Muscle layer of colon (tissue), 2 donors: Measurements from ENCODE around the gene GSTCD.
"Not testable (repeated sequence)": the region's sequence is repeated elsewhere in the genome, so short reads cannot be mapped to it uniquely, and the experiment has no call there.

ENCODE experiments used
- H3K27ac ChIP-seq: one replicate; pipeline ENCODE4 v1.7.0; 2013; ENCODE audit warnings: low read depth, mild to moderate bottlenecking, low read length, moderate library complexity
- H3K27me3 ChIP-seq, 2 donors: one replicate each; pipeline ENCODE4 v1.7.0; 2013; ENCODE audit warnings: low read length in 2 of 2, mild to moderate bottlenecking in 2 of 2; ENCODE audit not compliant: insufficient read depth in 2 of 2, control insufficient read depth in 1 of 2
- H3K36me3 ChIP-seq: one replicate; pipeline ENCODE4 v1.7.0; 2013; ENCODE audit warnings: mild to moderate bottlenecking, low read length; ENCODE audit not compliant: insufficient read depth
- H3K4me1 ChIP-seq: one replicate; pipeline ENCODE4 v1.7.0; 2013; ENCODE audit warnings: mild to moderate bottlenecking, low read length; ENCODE audit not compliant: insufficient read depth
- H3K4me3 ChIP-seq, 2 donors: one replicate each; pipeline ENCODE4 v1.7.0; 2013; ENCODE audit warnings: low read length in 2 of 2, low read depth in 1 of 2, mild to moderate bottlenecking in 1 of 2, moderate library complexity in 1 of 2
- H3K9ac ChIP-seq: one replicate; pipeline ENCODE4 v1.7.0; 2013; ENCODE audit warnings: low read length
- H3K9me3 ChIP-seq: one replicate; pipeline ENCODE4 v1.7.0; 2013; ENCODE audit warnings: mild to moderate bottlenecking, low read length
- donor health status: abdominal sarcoma.
- donor health status: Adenocarcinoma of cecum.

GSTCD gene

GRCh38 chr4:105719204-105719603 is 10.6 kb downstream of the GSTCD start:
- H3K36me3 ChIP-seq = peaks cover 5% of the 10 kb centered on the region
- H3K9me3 ChIP-seq = no peaks in the 10 kb centered on the region
- H3K4me3 ChIP-seq = no peak overlapping the region
- no peaks in the 10 kb centered on the region for H3K27me3 ChIP-seq
- H3K9ac ChIP-seq = no peak overlapping the region
- H3K4me1 ChIP-seq = no peaks in the 10 kb centered on the region
- no peak overlapping the region for H3K27ac ChIP-seq

- Histone ChIP-seq H3K4me3 (no peak overlapping the region), H3K27me3 (no peaks in the 10 kb centered on the region), H3K9ac (no peak overlapping the region), H3K9me3 (no peaks in the 10 kb centered on the region), H3K4me1 (no peaks in the 10 kb centered on the region), H3K27ac (no peak overlapping the region), H3K36me3 (no peaks in the 10 kb centered on the region)
These were observed 17.0 kb downstream of the GSTCD start for GRCh38 chr4:105725623-105726022.

GRCh38 chr4:105729895-105730294 is 21.3 kb downstream of the GSTCD start:
- not testable (repeated sequence) for H3K9ac ChIP-seq, H3K27me3 ChIP-seq, H3K9me3 ChIP-seq, H3K36me3 ChIP-seq, H3K27ac ChIP-seq, H3K4me1 ChIP-seq, H3K4me3 ChIP-seq

- H3K36me3 ChIP-seq = not testable (repeated sequence)
- peaks cover 11% of the 10 kb centered on the region for H3K9me3 ChIP-seq
These were observed 26.6 kb downstream of the GSTCD start for GRCh38 chr4:105735217-105735616.

GRCh38 chr4:105741548-105741947 is 33.0 kb downstream of the GSTCD start:
- H3K36me3 ChIP-seq = no peaks in the 10 kb centered on the region
- H3K4me1 ChIP-seq = no peaks in the 10 kb centered on the region
- H3K9ac ChIP-seq = no peak overlapping the region
- peaks cover 6% of the 10 kb centered on the region for H3K9me3 ChIP-seq
- H3K27ac ChIP-seq = no peak overlapping the region
- no peaks in the 10 kb centered on the region for H3K27me3 ChIP-seq
- no peak overlapping the region for H3K4me3 ChIP-seq

More at GRCh38 chr4:105735217-105735616, 26.6 kb downstream of the GSTCD start:
- H3K9ac ChIP-seq, H3K4me1 ChIP-seq, H3K27ac ChIP-seq, H3K27me3 ChIP-seq, H3K4me3 ChIP-seq: not testable (repeated sequence)

- no peaks in the 10 kb centered on the region for H3K36me3 ChIP-seq
- H3K4me3 ChIP-seq = no peak overlapping the region
- H3K9me3 ChIP-seq = no peaks in the 10 kb centered on the region
- no peaks in the 10 kb centered on the region for H3K27me3 ChIP-seq
- no peak overlapping the region for H3K9ac ChIP-seq
- no peaks in the 10 kb centered on the region for H3K4me1 ChIP-seq
- no peak overlapping the region for H3K27ac ChIP-seq
These were observed 39.6 kb downstream of the GSTCD start for GRCh38 chr4:105748222-105748621.

GRCh38 chr4:105751718-105752299 is 43.2 kb downstream of the GSTCD start:
- no peak overlapping the region for H3K9ac ChIP-seq
- no peaks in the 10 kb centered on the region for H3K4me1 ChIP-seq
- no peaks in the 10 kb centered on the region for H3K27me3 ChIP-seq
- H3K4me3 ChIP-seq = no peak overlapping the region
- no peak overlapping the region for H3K27ac ChIP-seq
- no peaks in the 10 kb centered on the region for H3K9me3 ChIP-seq
- H3K36me3 ChIP-seq = no peaks in the 10 kb centered on the region

GRCh38 chr4:105753361-105753760 is 44.8 kb downstream of the GSTCD start:
- H3K9me3 ChIP-seq = no peaks in the 10 kb centered on the region
- H3K36me3 ChIP-seq = no peaks in the 10 kb centered on the region
- no peak overlapping the region for H3K9ac ChIP-seq
- H3K4me3 ChIP-seq = no peak overlapping the region
- H3K27me3 ChIP-seq = no peaks in the 10 kb centered on the region
- no peak overlapping the region for H3K27ac ChIP-seq
- H3K4me1 ChIP-seq = no peaks in the 10 kb centered on the region

- no peaks in the 10 kb centered on the region for H3K36me3 ChIP-seq
These were observed 46.8 kb downstream of the GSTCD start for GRCh38 chr4:105755375-105755774.

GRCh38 chr4:105758958-105759357 is 50.4 kb downstream of the GSTCD start:
- Histone ChIP-seq H3K9ac (no peak overlapping the region), H3K27ac (no peak overlapping the region), H3K36me3 (no peaks in the 10 kb centered on the region), H3K9me3 (no peaks in the 10 kb centered on the region), H3K4me1 (no peaks in the 10 kb centered on the region), H3K27me3 (no peaks in the 10 kb centered on the region), H3K4me3 (no peak overlapping the region)

More at GRCh38 chr4:105755375-105755774, 46.8 kb downstream of the GSTCD start:
- H3K4me3 ChIP-seq = no peak overlapping the region
- no peaks in the 10 kb centered on the region for H3K4me1 ChIP-seq
- H3K9me3 ChIP-seq = no peaks in the 10 kb centered on the region
- H3K9ac ChIP-seq = no peak overlapping the region
- H3K27me3 ChIP-seq = no peaks in the 10 kb centered on the region
- no peak overlapping the region for H3K27ac ChIP-seq

- H3K4me3 ChIP-seq = no peak overlapping the region
- no peaks in the 10 kb centered on the region for H3K36me3 ChIP-seq
- no peaks in the 10 kb centered on the region for H3K27me3 ChIP-seq
- no peak overlapping the region for H3K27ac ChIP-seq
- no peaks in the 10 kb centered on the region for H3K9me3 ChIP-seq
- no peaks in the 10 kb centered on the region for H3K4me1 ChIP-seq
- no peak overlapping the region for H3K9ac ChIP-seq
These were observed 57.3 kb downstream of the GSTCD start for GRCh38 chr4:105765690-105766407.

GRCh38 chr4:105767579-105767978 is 59.0 kb downstream of the GSTCD start:
- Histone ChIP-seq H3K4me3 (no peak overlapping the region), H3K4me1 (no peaks in the 10 kb centered on the region), H3K9me3 (no peaks in the 10 kb centered on the region), H3K36me3 (no peaks in the 10 kb centered on the region), H3K9ac (no peak overlapping the region), H3K27me3 (no peaks in the 10 kb centered on the region), H3K27ac (no peak overlapping the region)
